Esophagus (tissue), 2 donors: ENCODE data around the gene NEUROG2. TPM values are rescaled to one million over a fixed set of nuclear protein-coding genes. Genes with fewer than 3 reads are reported as not detected.
"Not testable (repeated sequence)": the region's sequence is repeated elsewhere in the genome, so short reads cannot be mapped to it uniquely, and the experiment has no call there.

ENCODE experiments used
- H3K27ac ChIP-seq, 2 donors: one replicate each; pipeline ENCODE4 v1.5.1; 2013; ENCODE audit warnings: low read depth in 2 of 2, mild to moderate bottlenecking in 2 of 2, inconsistent platforms in 1 of 2, low read length in 1 of 2, moderate library complexity in 1 of 2
- H3K27me3 ChIP-seq, 2 donors: one replicate each; pipeline ENCODE4 v1.6.1; 2013; ENCODE audit warnings: low read length in 2 of 2, control low read depth in 1 of 2, mild to moderate bottlenecking in 1 of 2; ENCODE audit not compliant: insufficient read depth in 2 of 2, control insufficient read depth in 1 of 2
- H3K36me3 ChIP-seq, 2 donors: one replicate each; pipeline ENCODE4 v1.6.1; 2013; ENCODE audit warnings: low read length in 1 of 2; ENCODE audit not compliant: control insufficient read depth in 2 of 2, insufficient read depth in 2 of 2
- H3K4me1 ChIP-seq, 2 donors: one replicate each; pipeline ENCODE4 v1.6.1; 2013; ENCODE audit warnings: low read length in 1 of 2; ENCODE audit not compliant: control insufficient read depth in 2 of 2, insufficient read depth in 2 of 2
- H3K4me3 ChIP-seq, 2 donors: one replicate each; pipeline ENCODE4 v1.5.1; 2013; ENCODE audit warnings: low read length in 2 of 2, mild to moderate bottlenecking in 2 of 2, low read depth in 1 of 2, moderate library complexity in 1 of 2
- H3K9me3 ChIP-seq, 2 donors: one replicate each; pipeline ENCODE4 v1.6.1; 2013; ENCODE audit warnings: mild to moderate bottlenecking in 2 of 2, low read depth in 1 of 2, low read length in 1 of 2, moderate library complexity in 1 of 2; ENCODE audit not compliant: control insufficient read depth in 2 of 2, insufficient read depth in 1 of 2
- WGBS, 2 donors: extraction: QIAGEN DNeasy Blood & Tissue Kit; methylation state at CpG; one replicate each; pipeline ENCODE4 v1.1.7; 2013; 5-methylcytosine and 5-hydroxymethylcytosine counted together
- polyA plus RNA-seq, 2 donors: library from polyadenylated mRNA; stranded (reverse); fragments of 200-250 nt; gene quantifications; one replicate each; pipeline ENCODE4 v1.2.3, GENCODE V29; 2013
- donor health status: healthy with polysubstance abuse.
- donor health status: Bipolar disorder and iron deficiency.

NEUROG2 gene
- not detected for polyA plus RNA-seq

- Histone ChIP-seq H3K4me3 (peak within 1 kb of the TSS; percentile 49 to 57), H3K4me1 (peaks cover 14 to 23% of the 10 kb centered on the region in 2 donors), H3K36me3 (no peaks in the 10 kb centered on the region), H3K27me3 (peaks cover 9 to 47% of the 10 kb centered on the region in 2 donors), H3K9me3 (peaks cover 2 to 7% of the 10 kb centered on the region in 2 donors), H3K27ac (no peak within 1 kb of the TSS)
- 1 to 2% methylated on average over 15 of the region's 15 CpGs for WGBS, 2 donors
Measured at GRCh38 chr4:112516066-112516470, at the start of gene NEUROG2. Gene NEUROG2, minus strand, starts transcription at chr4:112516180. Its CDS starts 705 bp downstream, at chr4:112515475.

- Histone ChIP-seq H3K27me3 (no peaks in the 10 kb centered on the region), H3K4me3 (no peak overlapping the region), H3K9me3 (peaks cover 0 to 2% of the 10 kb centered on the region in 2 donors), H3K4me1 (no peaks in the 10 kb centered on the region), H3K27ac (no peak overlapping the region), H3K36me3 (peaks cover 0 to 2% of the 10 kb centered on the region in 2 donors)
- WGBS, 2 donors, result 97 to 99% methylated on average over 25 of the region's 25 CpGs
Measured at GRCh38 chr4:112564706-112565270, 48.8 kb upstream of the NEUROG2 start.

GRCh38 chr4:112563431-112564200, 47.6 kb upstream of the NEUROG2 start:
- H3K36me3 ChIP-seq, result peaks cover 0 to 2% of the 10 kb centered on the region in 2 donors
- no peaks in the 10 kb centered on the region for H3K27me3 ChIP-seq
- H3K4me1 ChIP-seq, result no peaks in the 10 kb centered on the region
- H3K4me3 ChIP-seq, result no peak overlapping the region
- no peak overlapping the region for H3K27ac ChIP-seq
- H3K9me3 ChIP-seq, result peaks cover 0 to 2% of the 10 kb centered on the region in 2 donors
- 49 to 68% methylated on average over 4 of the region's 4 CpGs for WGBS, 2 donors

GRCh38 chr4:112562254-112562879, 46.4 kb upstream of the NEUROG2 start:
- Histone ChIP-seq H3K4me3 (no peak overlapping the region), H3K27ac (no peak overlapping the region), H3K4me1 (no peaks in the 10 kb centered on the region), H3K27me3 (no peaks in the 10 kb centered on the region), H3K9me3 (no peaks in the 10 kb centered on the region), H3K36me3 (peaks cover 0 to 2% of the 10 kb centered on the region in 2 donors)
- WGBS, 2 donors, result 96 to 97% methylated on average over 2 of the region's 2 CpGs

DNA sequence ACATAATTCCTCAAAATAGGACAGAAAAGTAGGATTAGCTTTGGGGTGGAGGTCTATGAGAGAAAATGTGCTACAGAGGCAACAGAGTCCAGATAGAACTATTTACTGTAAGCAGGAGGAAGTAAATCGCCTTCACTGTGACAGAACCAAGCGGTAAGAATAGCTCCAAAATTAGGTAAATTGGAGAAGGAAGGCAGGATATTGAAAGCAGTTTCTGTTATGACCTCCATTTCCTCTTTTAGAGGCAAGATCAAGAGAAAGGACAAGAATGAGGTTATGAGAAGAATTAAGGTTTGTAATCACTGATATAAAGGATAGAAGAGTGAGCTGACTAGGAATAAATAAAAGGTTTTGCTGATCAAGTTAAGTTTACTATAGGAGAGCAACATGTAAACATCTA, 44.1 kb upstream of the NEUROG2 start:
- 88 to 90% methylated on average over 2 of the region's 2 CpGs for WGBS, 2 donors
- H3K4me1 ChIP-seq, result no peaks in the 10 kb centered on the region
- no peaks in the 10 kb centered on the region for H3K9me3 ChIP-seq
- no peak overlapping the region for H3K4me3 ChIP-seq
- H3K36me3 ChIP-seq, result no peaks in the 10 kb centered on the region
- no peaks in the 10 kb centered on the region for H3K27me3 ChIP-seq
- H3K27ac ChIP-seq, result no peak overlapping the region

DNA sequence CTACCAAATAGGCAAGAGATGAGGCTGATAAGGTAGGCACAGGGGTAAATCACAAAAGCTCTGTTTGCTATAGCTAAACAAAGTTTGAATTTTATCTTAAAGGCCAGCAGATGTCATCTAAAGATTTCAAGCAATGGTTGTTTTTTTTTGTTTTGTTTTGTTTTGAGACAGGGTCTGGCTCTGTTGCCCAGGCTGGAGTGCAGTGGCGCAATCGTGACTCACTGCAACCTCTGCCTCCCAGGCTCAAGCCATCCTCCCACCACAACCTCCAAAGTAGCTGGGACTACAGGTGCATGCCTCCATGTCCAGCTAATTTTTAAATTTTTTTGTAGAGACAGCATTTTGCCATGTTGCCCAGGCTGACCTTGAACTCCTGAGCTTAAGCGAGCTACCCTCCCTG, 43.1 kb upstream of the NEUROG2 start:
- Histone ChIP-seq H3K27me3 (no peaks in the 10 kb centered on the region), H3K9me3 (no peaks in the 10 kb centered on the region), H3K27ac (no peak overlapping the region), H3K36me3 (no peaks in the 10 kb centered on the region), H3K4me1 (no peaks in the 10 kb centered on the region), H3K4me3 (no peak overlapping the region)
- 96% methylated on average over 3 of the region's 3 CpGs for WGBS, 2 donors

GRCh38 chr4:112557676-112558411, 41.9 kb upstream of the NEUROG2 start:
- no peaks in the 10 kb centered on the region for H3K27me3 ChIP-seq
- H3K9me3 ChIP-seq, result no peaks in the 10 kb centered on the region
- H3K36me3 ChIP-seq, result no peaks in the 10 kb centered on the region
- H3K27ac ChIP-seq, result no peak overlapping the region
- H3K4me3 ChIP-seq, result no peak overlapping the region
- H3K4me1 ChIP-seq, result no peaks in the 10 kb centered on the region
- WGBS, 2 donors, result 83 to 97% methylated on average over 2 of the region's 2 CpGs

DNA sequence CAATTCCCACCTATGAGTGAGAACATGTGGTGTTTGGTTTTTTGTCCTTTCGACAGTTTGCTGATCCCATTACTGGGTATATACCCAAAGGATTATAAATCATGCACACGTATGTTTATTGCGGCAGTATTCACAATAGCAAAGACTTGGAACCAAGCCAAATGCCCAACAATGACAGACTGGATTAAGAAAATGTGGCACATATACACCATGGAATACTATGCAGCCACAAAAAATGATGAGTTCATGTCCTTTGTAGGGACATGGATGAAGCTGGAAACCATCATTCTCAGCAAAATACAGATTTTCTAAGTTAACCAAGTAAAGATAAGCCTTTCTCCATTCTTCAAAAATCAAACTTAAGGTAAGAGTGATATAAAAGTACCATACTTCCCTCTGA, 38.3 kb upstream of the NEUROG2 start:
- H3K9me3 ChIP-seq, H3K27me3 ChIP-seq, H3K4me1 ChIP-seq, H3K27ac ChIP-seq, H3K36me3 ChIP-seq, H3K4me3 ChIP-seq: not testable (repeated sequence)
- WGBS, 2 donors, result 96 to 100% methylated on average over 2 of the region's 3 CpGs

DNA sequence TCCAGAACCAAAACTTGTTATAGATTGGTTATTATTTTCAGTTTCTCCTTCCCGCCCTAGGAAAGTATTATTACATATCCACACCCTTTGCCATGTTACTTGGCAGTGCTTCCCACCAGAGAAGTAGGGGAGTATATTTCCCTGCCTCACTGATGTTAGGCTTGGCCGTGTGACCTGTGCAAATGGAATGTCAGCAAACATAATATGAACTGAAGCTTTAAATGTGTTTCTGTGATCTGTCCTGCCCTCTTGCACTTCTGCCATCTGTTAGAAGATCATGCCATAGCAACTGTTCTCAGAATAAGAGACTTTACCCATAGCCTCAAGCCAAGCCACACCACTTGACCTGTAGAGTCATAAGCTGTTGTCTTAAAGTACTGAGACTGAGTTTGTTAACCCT, 36.7 kb upstream of the NEUROG2 start:
- no peaks in the 10 kb centered on the region for H3K36me3 ChIP-seq
- H3K27me3 ChIP-seq, result no peaks in the 10 kb centered on the region
- WGBS, 2 donors, result 35 to 43% methylated on average over 2 of the region's 2 CpGs
- H3K9me3 ChIP-seq, result no peaks in the 10 kb centered on the region
- no peak overlapping the region for H3K27ac ChIP-seq
- no peak overlapping the region for H3K4me3 ChIP-seq
- no peaks in the 10 kb centered on the region for H3K4me1 ChIP-seq
